MCF 10A (cell line): ENCODE measurements around the gene PSME1. TPM values are rescaled to one million over a fixed set of nuclear protein-coding genes. Genes with fewer than 3 reads are reported as not detected.

Experiments used
- BruUV-seq: library from RNA; stranded (reverse); fragments of 400-500 nt; replicated peaks from 2 replicates; lab custom pipeline; 2021; lab: Mats Ljungman, UMichigan
- CTCF ChIA-PET: fragments of 300-600 bp; sonication (Branson Sonifier 250); formaldehyde crosslinking; extraction: SDS; loops from one replicate; lab custom pipeline; 2021; ENCODE audit warnings: antibody characterized with exemption, inconsistent platforms; lab: Yijun Ruan, JAX
- POLR2A ChIA-PET: fragments of 300-600, 350-650 bp; sonication (Branson Sonifier 250); formaldehyde crosslinking; extraction: SDS; loops from one replicate; lab custom pipeline; 2020; ENCODE audit warnings: antibody characterized with exemption, inconsistent platforms; lab: Yijun Ruan, JAX
- DNase-seq: peaks from one replicate; pipeline ENCODE4 v3.0.0-alpha.2; 2018; ENCODE audit not compliant: unreplicated experiment
- H3K27ac Mint-ChIP-seq: one replicate; pipeline ENCODE4 v1.8.0; 2022; ENCODE audit warnings: mild to moderate bottlenecking, low read depth, mixed read lengths; ENCODE audit not compliant: unreplicated experiment
- H3K27me3 Mint-ChIP-seq: one replicate; pipeline ENCODE4 v1.8.0; 2022; ENCODE audit warnings: mixed read lengths; ENCODE audit not compliant: insufficient read depth, unreplicated experiment
- H3K36me3 Mint-ChIP-seq: one replicate; pipeline ENCODE4 v1.8.0; 2022; ENCODE audit warnings: mild to moderate bottlenecking, moderate library complexity, mixed read lengths; ENCODE audit not compliant: insufficient read depth, unreplicated experiment
- H3K4me1 Mint-ChIP-seq: one replicate; pipeline ENCODE4 v1.8.0; 2022; ENCODE audit warnings: mixed read lengths; ENCODE audit not compliant: insufficient read depth, unreplicated experiment
- H3K4me3 Mint-ChIP-seq: one replicate; pipeline ENCODE4 v1.8.0; 2022; ENCODE audit warnings: mild to moderate bottlenecking, moderate library complexity, mixed read lengths; ENCODE audit not compliant: unreplicated experiment
- H3K9me3 Mint-ChIP-seq: one replicate; pipeline ENCODE4 v1.8.0; 2022; ENCODE audit warnings: mixed read lengths; ENCODE audit not compliant: unreplicated experiment
- CTCF ChIP-seq: fragments of 200-600 bp; IDR thresholded peaks from one replicate; pipeline ENCODE4 v1.8.0; 2022; ENCODE audit warnings: antibody characterized with exemption, mild to moderate bottlenecking; ENCODE audit not compliant: unreplicated experiment
- intact Hi-C: fragments of 100-400 bp; cut with micrococcal nuclease; formaldehyde crosslinking; loops from 2 replicates; pipeline ENCODE4 v1.14.1; 2022
- total RNA-seq: library from RNA; stranded (reverse); gene quantifications from 2 replicates; pipeline ENCODE4 v1.2.3, GENCODE V29; 2022

Gene PSME1
- total RNA-seq, 1 experiment from 2014 or later, result 126 TPM

- H3K4me1 Mint-ChIP-seq, result peaks cover 35% of the 10 kb centered on the region
- POLR2A ChIA-PET, result interaction anchor here (0.9 to 12.5 kb wide), 7 partner anchors 9 to 136 kb away, joined by 3 to 252 read pairs (median 6); partner anchors contain the start of genes CHMP4A, DCAF11, IPO4 and NRL
- peak overlapping the region; percentile 75 for H3K4me3 Mint-ChIP-seq
- H3K9me3 Mint-ChIP-seq, result no peaks in the 10 kb centered on the region
- no peaks in the 10 kb centered on the region for H3K27me3 Mint-ChIP-seq
- BruUV-seq, result no TSS peak
- H3K27ac Mint-ChIP-seq, result peak overlapping the region; percentile 86
- intact Hi-C loops, result no loop called here
- H3K36me3 Mint-ChIP-seq, result peaks cover 26% of the 10 kb centered on the region
- CTCF ChIA-PET, result interaction anchor here (0.6 to 2.4 kb wide), 6 partner anchors 9 to 170 kb away, joined by 3 to 12 read pairs (median 5); partner anchors contain the start of genes CIDEB, DCAF11, IRF9 and RNF31
- TF ChIP-seq CTCF, result no peak
- no peak for DNase-seq
These were observed 1.8 kb downstream of the PSME1 start for GRCh38 chr14:24137529-24138395.

GRCh38 chr14:24138396-24139271 is 2.6 kb downstream of the PSME1 start:
- H3K4me3 Mint-ChIP-seq, result peak overlapping the region; percentile 93
- no peak for TF ChIP-seq CTCF
- DNase-seq, result no peak
- H3K27me3 Mint-ChIP-seq, result no peaks in the 10 kb centered on the region
- ChIA-PET CTCF (interaction anchor here (0.5 to 2.4 kb wide), 5 partner anchors 22 to 161 kb away, joined by 3 to 12 read pairs (median 3); partner anchors contain the start of genes DCAF11 and IRF9), POLR2A (interaction anchor here (0.7 to 12.5 kb wide), 3 partner anchors 8 to 158 kb away, joined by 3 to 252 read pairs (median 68); partner anchors contain the start of genes DCAF11, NRL, PSME2 and RNF31)
- intact Hi-C loops, result no loop called here
- peaks cover 26% of the 10 kb centered on the region for H3K36me3 Mint-ChIP-seq
- H3K4me1 Mint-ChIP-seq, result peaks cover 30% of the 10 kb centered on the region
- TSS peak; percentile 73 for BruUV-seq
- H3K9me3 Mint-ChIP-seq, result no peaks in the 10 kb centered on the region
- H3K27ac Mint-ChIP-seq, result peak overlapping the region; percentile 59

DNA sequence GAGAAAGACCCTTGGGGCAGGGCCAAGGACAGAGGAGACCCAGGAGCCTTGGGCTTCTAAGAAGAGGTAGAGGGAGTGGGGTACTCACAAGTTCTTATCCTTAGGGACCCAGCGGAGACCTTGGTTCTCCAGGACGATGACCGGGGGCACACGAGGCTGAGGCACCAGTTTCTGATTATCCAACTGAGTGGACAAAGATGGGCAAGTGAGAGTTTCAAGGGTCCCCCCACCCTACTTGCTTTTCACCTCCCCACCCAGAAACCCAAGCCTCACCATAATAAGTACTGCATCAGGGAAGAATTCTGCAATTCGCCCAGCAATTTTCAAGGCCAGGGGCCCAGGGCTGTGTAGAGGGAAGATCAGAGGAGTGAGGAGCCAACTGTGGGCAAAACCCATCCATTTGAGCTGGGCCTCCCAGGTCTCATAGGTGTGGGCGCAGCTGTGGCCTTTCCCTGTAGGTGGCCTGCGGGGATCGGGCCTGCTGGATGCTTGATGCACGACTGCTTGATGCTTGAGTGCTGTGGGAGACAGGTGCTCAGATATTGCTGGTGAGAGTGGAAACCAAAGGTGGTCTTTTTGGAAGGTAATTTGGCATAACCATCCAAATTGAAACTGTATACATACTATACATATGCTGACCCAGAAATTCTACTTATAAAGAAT is 3.4 kb downstream of the PSME1 start:
- ChIA-PET POLR2A (interaction anchor here (0.7 to 12.5 kb wide), 5 partner anchors 7 to 158 kb away, joined by 3 to 252 read pairs (median 16); partner anchors contain the start of genes DCAF11, IPO4, IRF9 and NRL), CTCF (interaction anchor here (0.6 to 2.4 kb wide), 3 partner anchors 21 to 162 kb away, joined by 3 to 12 read pairs (median 3); partner anchors contain the start of genes DCAF11 and IRF9)
- H3K4me3 Mint-ChIP-seq, result peak overlapping the region; percentile 93
- BruUV-seq, result no TSS peak
- H3K9me3 Mint-ChIP-seq, result no peaks in the 10 kb centered on the region
- H3K27ac Mint-ChIP-seq, result peak overlapping the region; percentile 59
- DNase-seq, result no peak
- no peak for TF ChIP-seq CTCF
- peaks cover 30% of the 10 kb centered on the region for H3K4me1 Mint-ChIP-seq
- intact Hi-C loops, result no loop called here
- peaks cover 30% of the 10 kb centered on the region for H3K36me3 Mint-ChIP-seq
- H3K27me3 Mint-ChIP-seq, result no peaks in the 10 kb centered on the region
